ENCODE data around the gene PLA2G12B.

Gene PLA2G12B

DNA sequence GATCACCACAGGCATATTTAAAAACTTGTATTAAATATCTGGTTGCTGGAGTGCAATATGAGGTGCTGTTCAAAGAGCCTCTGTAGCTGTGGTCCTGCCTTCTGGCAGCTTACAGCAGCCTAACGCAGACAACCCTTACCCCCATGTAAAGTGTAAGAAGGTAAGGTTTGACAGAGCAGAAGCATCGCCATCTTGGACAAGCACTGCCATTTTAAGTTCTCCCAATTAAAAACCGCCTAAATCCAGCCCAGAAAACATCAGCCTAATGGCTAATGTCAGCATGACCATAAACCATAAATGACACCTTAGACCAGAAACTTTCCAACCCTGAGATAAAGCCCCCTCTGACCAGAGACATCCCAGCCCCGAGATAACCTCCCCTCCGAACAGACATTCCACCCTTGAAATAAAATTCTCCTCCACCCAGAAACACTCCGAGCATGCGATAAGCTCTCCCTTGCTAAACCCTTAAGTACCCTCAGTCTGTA, 66.4 kb downstream of the PLA2G12B start:
- DNase-seq: no peak

DNA sequence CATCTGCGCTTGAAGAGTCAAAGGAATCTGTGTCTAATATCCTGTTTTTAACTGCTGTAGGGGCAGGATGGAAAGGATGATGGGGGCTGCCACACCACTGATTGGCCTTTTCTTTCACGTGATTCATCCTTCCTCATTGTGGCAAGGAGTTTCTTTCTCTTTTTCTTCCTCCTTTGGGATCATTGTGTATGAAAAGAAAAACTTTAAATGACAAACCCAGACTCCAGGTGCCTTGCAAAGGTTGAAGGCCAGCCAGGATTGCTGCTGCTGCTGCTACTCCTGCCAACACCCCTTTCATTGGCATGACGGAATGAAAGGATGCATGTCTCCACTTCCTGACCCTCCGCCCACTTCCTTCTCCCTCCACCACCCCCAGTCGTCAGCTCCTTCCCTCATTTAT, 67.6 kb downstream of the PLA2G12B start:
- no peak for DNase-seq

DNA sequence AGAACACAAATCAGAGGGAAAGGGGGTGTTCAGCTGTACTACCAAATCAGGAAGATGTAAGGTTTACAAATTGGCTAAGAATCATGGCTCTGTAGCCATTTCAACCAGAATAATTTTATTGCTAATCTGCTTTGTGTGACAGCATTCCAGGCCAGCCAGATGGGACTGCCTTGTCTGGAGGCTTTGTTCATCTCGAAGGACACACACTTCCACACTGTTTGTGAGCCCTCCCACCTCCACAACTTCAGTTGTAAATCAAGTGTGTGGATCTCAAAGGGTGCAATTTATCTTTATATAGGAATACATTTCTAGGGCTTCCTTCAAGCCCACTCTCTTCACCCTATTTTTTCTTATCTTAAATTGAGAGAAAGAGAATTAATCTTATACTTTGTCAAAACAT, 68.0 kb downstream of the PLA2G12B start:
- no peak for DNase-seq

DNA sequence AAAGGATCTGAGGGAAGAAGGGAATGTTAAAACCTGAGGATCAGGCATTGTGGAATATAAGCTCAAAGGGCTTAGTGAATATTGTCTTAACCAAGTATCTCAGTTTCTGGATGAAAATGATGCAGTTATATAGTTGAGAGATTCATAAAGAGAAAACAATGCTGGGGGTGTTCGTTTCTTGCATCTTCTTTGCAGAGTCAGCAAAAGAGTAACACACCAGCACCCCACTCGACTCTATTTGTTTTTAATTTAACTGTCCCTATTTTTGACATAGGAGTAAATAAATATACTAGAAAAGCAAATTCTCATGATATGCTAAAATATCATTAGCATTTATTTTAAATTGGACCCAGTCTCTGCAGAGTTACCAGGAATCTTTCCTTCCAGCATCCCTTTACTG, 68.7 kb downstream of the PLA2G12B start:
- DNase-seq: no peak
